Measurements from ENCODE around the gene INPP5J.

INPP5J gene

GRCh38 chr22:31138126-31138525 lies 15.4 kb downstream of the INPP5J start:
- H3K27ac ChIP-seq (ENCODE audit: low read depth, low read length), result no peak overlapping the region
- TF ChIP-seq EZH2phosphoT487 (conservative IDR thresholded peaks at IDR 0.05; ENCODE audit: low read length) (no peak), CTCF (IDR thresholded peaks at IDR 0.05; ENCODE audit: insufficient read depth, low read length, poor library complexity, severe bottlenecking) (no peak)
- H4K20me1 ChIP-seq (ENCODE audit: low read depth, low read length), result no peaks in the 10 kb centered on the region
- H3K9me3 ChIP-seq (ENCODE audit: insufficient read depth, low read length), result no peaks in the 10 kb centered on the region
- no peaks in the 10 kb centered on the region for H3F3A ChIP-seq (ENCODE audit: insufficient read depth)
- H3K79me2 ChIP-seq (ENCODE audit: insufficient read depth, low read length), result no peaks in the 10 kb centered on the region
- H3K4me2 ChIP-seq (ENCODE audit: low read depth, low read length, poor library complexity, severe bottlenecking), result no peak overlapping the region
- H3K9me2 ChIP-seq (replicated peaks; ENCODE audit: insufficient read depth, low read length), result no peaks in the 10 kb centered on the region
- no peak overlapping the region for H3K9ac ChIP-seq (ENCODE audit: low read length)
- H2AFZ ChIP-seq (ENCODE audit: low read depth, low read length, severe bottlenecking), result no peak overlapping the region
- H3K36me3 ChIP-seq (ENCODE audit: low read length), result no peaks in the 10 kb centered on the region
- no peaks in the 10 kb centered on the region for H3K27me3 ChIP-seq (ENCODE audit: low read length)
- no peak overlapping the region for H3K4me3 ChIP-seq (ENCODE audit: insufficient read depth, low read length, poor library complexity, severe bottlenecking)

DNA sequence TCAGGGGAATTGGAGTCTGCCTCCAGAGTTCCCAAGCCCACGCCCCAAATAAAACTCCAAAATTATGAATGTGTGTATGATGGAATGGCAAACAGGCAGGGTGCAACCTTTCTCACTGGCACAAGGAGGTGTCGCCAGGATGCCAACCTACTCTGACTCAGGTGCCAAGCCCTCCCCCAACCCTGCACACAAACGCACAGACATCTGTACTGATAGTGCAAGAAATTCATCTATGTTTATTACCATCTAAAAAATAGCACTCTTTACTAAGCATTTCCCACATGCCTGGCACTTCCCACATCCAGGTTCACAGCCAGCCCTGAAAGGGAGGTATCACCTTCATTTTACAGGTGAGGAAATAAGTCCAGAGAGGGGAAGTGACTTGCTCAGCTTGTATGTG lies 16.3 kb downstream of the INPP5J start:
- no peak overlapping the region for H3K4me3 ChIP-seq (ENCODE audit: insufficient read depth, low read length, poor library complexity, severe bottlenecking)
- no peaks in the 10 kb centered on the region for H3F3A ChIP-seq (ENCODE audit: insufficient read depth)
- no peaks in the 10 kb centered on the region for H3K36me3 ChIP-seq (ENCODE audit: low read length)
- no peaks in the 10 kb centered on the region for H3K27me3 ChIP-seq (ENCODE audit: low read length)
- H3K9ac ChIP-seq (ENCODE audit: low read length), result no peak overlapping the region
- no peak for TF ChIP-seq EZH2phosphoT487 (conservative IDR thresholded peaks at IDR 0.05; ENCODE audit: low read length)
- no peak for TF ChIP-seq CTCF (IDR thresholded peaks at IDR 0.05; ENCODE audit: insufficient read depth, low read length, poor library complexity, severe bottlenecking)
- no peaks in the 10 kb centered on the region for H3K79me2 ChIP-seq (ENCODE audit: insufficient read depth, low read length)
- no peaks in the 10 kb centered on the region for H4K20me1 ChIP-seq (ENCODE audit: low read depth, low read length)
- no peak overlapping the region for H3K27ac ChIP-seq (ENCODE audit: low read depth, low read length)
- no peaks in the 10 kb centered on the region for H3K9me3 ChIP-seq (ENCODE audit: insufficient read depth, low read length)
- H2AFZ ChIP-seq (ENCODE audit: low read depth, low read length, severe bottlenecking), result no peak overlapping the region
- H3K4me2 ChIP-seq (ENCODE audit: low read depth, low read length, poor library complexity, severe bottlenecking), result no peak overlapping the region
- no peaks in the 10 kb centered on the region for H3K9me2 ChIP-seq (replicated peaks; ENCODE audit: insufficient read depth, low read length)

DNA sequence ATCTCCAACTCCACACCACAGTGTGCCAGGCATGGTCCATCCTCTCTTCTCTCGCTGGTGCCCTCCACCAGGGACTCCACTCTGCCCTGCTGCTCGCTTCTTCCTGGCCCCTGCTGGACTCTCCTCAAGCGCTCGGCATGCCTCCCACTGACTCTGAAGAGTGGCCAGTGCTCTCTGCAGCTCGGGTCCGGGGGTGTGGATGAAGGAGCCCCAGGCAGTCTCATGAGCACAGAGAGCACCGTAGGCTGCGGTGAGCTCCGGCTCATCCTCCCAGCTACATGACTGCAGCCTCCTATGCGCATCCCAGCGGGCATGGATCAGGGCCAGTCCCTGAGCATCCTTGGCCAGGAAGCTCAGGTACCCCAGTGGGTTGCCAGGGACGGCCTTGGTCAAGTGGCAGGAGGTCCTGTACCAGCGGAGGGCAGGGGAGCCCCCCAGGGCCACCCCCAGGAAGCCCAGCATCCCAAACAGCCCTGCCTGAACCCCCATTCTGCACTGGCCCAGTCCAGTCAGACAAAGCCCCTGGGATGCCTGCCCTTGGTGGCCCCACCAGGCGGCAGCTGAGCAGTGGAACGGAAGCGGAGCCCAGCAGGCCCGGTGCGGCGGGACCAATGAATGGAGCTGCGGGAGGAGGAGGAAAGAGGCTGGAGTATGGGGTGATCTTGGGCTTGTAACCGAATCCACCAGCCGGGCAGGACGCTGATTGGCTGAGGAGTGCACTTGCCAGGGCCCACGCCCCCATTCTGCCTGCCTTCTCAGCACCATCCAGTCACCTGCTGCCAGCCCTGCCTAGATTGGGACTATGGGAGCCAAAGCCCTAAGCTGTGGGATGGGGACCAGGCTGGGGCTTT lies 17.3 kb downstream of the INPP5J start, which contains the start of gene PLA2G3:
PLA2G3 (minus strand) TSS at position 643 of the 851 bp plus-strand sequence; CDS start at position 489, 154 bp downstream.
- TF ChIP-seq CTCF (IDR thresholded peaks at IDR 0.05; ENCODE audit: insufficient read depth, low read length, poor library complexity, severe bottlenecking), result no peak
- Histone ChIP-seq H4K20me1 (ENCODE audit: low read depth, low read length) (no peaks in the 10 kb centered on the region), H3K27me3 (ENCODE audit: low read length) (no peaks in the 10 kb centered on the region), H3F3A (ENCODE audit: insufficient read depth) (no peaks in the 10 kb centered on the region), H3K4me3 (ENCODE audit: insufficient read depth, low read length, poor library complexity, severe bottlenecking) (no peak within 1 kb of the TSS), H3K4me2 (ENCODE audit: low read depth, low read length, poor library complexity, severe bottlenecking) (no peak within 1 kb of the TSS), H3K36me3 (ENCODE audit: low read length) (no peaks in the 10 kb centered on the region), H3K9me2 (replicated peaks; ENCODE audit: insufficient read depth, low read length) (no peaks in the 10 kb centered on the region), H2AFZ (ENCODE audit: low read depth, low read length, severe bottlenecking) (no peak within 1 kb of the TSS), H3K79me2 (ENCODE audit: insufficient read depth, low read length) (no peaks in the 10 kb centered on the region), H3K9ac (ENCODE audit: low read length) (no peak within 1 kb of the TSS), H3K9me3 (ENCODE audit: insufficient read depth, low read length) (no peaks in the 10 kb centered on the region), H3K27ac (ENCODE audit: low read depth, low read length) (no peak within 1 kb of the TSS)

Measured in SU-DHL-6 (cell line).